Suprapubic skin (tissue), 4 donors: ENCODE results near the gene BMP8B.

Experiments
- CTCF ChIP-seq, 2 donors: fragments of 200-600 bp in 1 of 2; fragments of 450-650 bp in 1 of 2; sonication (generic) in 1 of 2; IDR thresholded peaks; one replicate each; pipeline ENCODE4 v1.5.1; 2016 to 2019; ENCODE audit warnings: antibody characterized with exemption in 2 of 2, mild to moderate bottlenecking in 1 of 2, moderate library complexity in 1 of 2
- EP300 ChIP-seq: sonication (generic); formaldehyde crosslinking; IDR thresholded peaks from one replicate; pipeline ENCODE4 v1.6.1; 2017; ENCODE audit warnings: antibody characterized with exemption
- POLR2A ChIP-seq, 2 donors: fragments of 450-650 bp; IDR thresholded peaks; one replicate each; pipeline ENCODE4 v1.6.1; 2017; ENCODE audit warnings: antibody characterized with exemption in 2 of 2, mild to moderate bottlenecking in 2 of 2, moderate library complexity in 2 of 2
- POLR2AphosphoS5 ChIP-seq, 3 donors: sonication (generic); formaldehyde crosslinking; IDR thresholded peaks; one replicate each; pipeline ENCODE4 v1.6.1; 2017; ENCODE audit warnings: antibody characterized with exemption in 3 of 3

DNA sequence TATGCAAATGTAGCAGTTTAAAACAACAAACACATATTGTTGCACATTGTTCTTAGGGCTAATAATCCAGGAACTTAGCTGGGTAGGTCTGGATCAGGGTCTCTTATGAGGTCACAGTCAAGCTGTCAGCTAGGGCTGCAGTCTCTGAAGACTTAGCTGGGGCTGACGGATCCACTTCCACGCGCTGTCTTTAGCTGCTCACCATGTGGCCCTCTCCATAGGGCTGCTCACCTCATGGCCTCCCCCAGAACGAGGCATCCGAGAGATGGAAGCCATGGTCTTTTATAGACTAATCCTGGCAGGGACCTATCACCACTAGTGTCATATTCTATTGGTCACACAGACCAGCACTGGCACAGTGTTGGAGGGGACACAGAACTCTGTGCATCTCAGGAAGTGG lies 8.8 kb downstream of the BMP8B start:
- TF ChIP-seq CTCF (IDR thresholded peaks at IDR 0.05) (no peak), POLR2AphosphoS5 (IDR thresholded peaks at IDR 0.05) (no peak), POLR2A (IDR thresholded peaks at IDR 0.05) (no peak), EP300 (no peak)
